ENCODE data around the gene IL6.

DNA sequence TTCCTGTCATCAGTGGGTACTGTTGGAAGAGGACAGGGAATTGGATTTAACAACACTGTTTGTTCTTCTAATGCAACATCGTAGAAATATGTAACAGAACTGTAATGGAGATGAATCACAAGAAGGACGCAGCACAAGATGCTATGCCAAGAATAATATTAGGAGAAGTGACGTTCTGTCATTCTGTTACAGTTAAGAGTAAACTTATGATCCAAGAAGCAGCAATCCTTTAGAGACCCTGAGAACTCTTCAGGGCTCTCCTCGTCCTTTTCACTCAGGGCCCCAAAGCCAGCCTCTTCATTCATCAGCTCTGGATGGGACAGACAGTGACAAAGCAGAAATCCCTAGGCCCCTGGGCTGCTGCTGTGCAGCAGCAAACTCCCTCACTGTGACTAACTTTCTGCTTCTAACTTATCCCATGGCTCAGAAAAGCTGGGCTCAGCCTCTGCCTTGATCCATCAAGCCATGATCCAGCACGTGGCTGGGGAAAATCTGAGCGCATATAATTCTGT, 8.7 kb upstream of the IL6 start:
- TF ChIP-seq GTF2F1 (IDR thresholded peaks at IDR 0.05; ENCODE audit: borderline replicate concordance, low read depth, low read length) (no peak), POLR2A (IDR thresholded peaks at IDR 0.05; ENCODE audit: control extremely low read depth in 1 of 2, low read depth in 2 of 2, low read length in 2 of 2) (no peak), EGR1 (IDR thresholded peaks at IDR 0.05; ENCODE audit: borderline replicate concordance, low read depth, low read length) (no peak), EZH2 (IDR thresholded peaks at IDR 0.05; ENCODE audit: low read depth, low read length, severe bottlenecking) (no peak), RXRA (IDR thresholded peaks at IDR 0.05; ENCODE audit: insufficient read depth, low read depth, low read length) (no peak), SIN3A (conservative IDR thresholded peaks at IDR 0.05 in 1 of 2, IDR thresholded peaks at IDR 0.05 in 1 of 2; ENCODE audit: low read depth in 1 of 2, low read length in 2 of 2) (no peak), HDAC2 (IDR thresholded peaks at IDR 0.05; ENCODE audit: borderline replicate concordance in 1 of 2, low read depth in 2 of 2, low read length in 2 of 2) (no peak), CHD2 (IDR thresholded peaks at IDR 0.05; ENCODE audit: low read length) (no peak), JUND (IDR thresholded peaks at IDR 0.05; ENCODE audit: low read length) (no peak), HDAC6 (IDR thresholded peaks at IDR 0.05; ENCODE audit: low read depth, low read length) (no peak), SUZ12 (IDR thresholded peaks at IDR 0.05; ENCODE audit: low read length) (no peak)
- TF ChIP-seq, protein P1, sequence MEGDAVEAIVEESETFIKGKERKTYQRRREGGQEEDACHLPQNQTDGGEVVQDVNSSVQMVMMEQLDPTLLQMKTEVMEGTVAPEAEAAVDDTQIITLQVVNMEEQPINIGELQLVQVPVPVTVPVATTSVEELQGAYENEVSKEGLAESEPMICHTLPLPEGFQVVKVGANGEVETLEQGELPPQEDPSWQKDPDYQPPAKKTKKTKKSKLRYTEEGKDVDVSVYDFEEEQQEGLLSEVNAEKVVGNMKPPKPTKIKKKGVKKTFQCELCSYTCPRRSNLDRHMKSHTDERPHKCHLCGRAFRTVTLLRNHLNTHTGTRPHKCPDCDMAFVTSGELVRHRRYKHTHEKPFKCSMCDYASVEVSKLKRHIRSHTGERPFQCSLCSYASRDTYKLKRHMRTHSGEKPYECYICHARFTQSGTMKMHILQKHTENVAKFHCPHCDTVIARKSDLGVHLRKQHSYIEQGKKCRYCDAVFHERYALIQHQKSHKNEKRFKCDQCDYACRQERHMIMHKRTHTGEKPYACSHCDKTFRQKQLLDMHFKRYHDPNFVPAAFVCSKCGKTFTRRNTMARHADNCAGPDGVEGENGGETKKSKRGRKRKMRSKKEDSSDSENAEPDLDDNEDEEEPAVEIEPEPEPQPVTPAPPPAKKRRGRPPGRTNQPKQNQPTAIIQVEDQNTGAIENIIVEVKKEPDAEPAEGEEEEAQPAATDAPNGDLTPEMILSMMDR (IDR thresholded peaks at IDR 0.05; ENCODE audit: control extremely low read depth in 1 of 3, insufficient read depth in 1 of 3, low read depth in 1 of 3, low read length in 3 of 3), result no peak
- TF ChIP-seq, protein P2, sequence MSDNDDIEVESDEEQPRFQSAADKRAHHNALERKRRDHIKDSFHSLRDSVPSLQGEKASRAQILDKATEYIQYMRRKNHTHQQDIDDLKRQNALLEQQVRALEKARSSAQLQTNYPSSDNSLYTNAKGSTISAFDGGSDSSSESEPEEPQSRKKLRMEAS (IDR thresholded peaks at IDR 0.05), result no peak
